GM21717 (cell line): ENCODE data around the gene OR2F1.

ENCODE experiments used
- ATAC-seq: cut with Tn5 transposase; IDR thresholded peaks from one replicate; pipeline ENCODE4 v1.9.1; 2021; ENCODE audit warnings: mild to moderate bottlenecking, moderate library complexity; ENCODE audit not compliant: unreplicated experiment

The OR2F1 gene

GRCh38 chr7:143953421-143953820 is 1.2 kb upstream of the OR2F1 start:
- no peak for ATAC-seq

- no peak for ATAC-seq
These were observed 509 bp upstream of the OR2F1 start for GRCh38 chr7:143954135-143954534.

- no peak for ATAC-seq
These were observed 4.1 kb downstream of the OR2F1 start for GRCh38 chr7:143958781-143959180.

- ATAC-seq: no peak
These were observed 6.4 kb downstream of the OR2F1 start for GRCh38 chr7:143960813-143961610.

DNA sequence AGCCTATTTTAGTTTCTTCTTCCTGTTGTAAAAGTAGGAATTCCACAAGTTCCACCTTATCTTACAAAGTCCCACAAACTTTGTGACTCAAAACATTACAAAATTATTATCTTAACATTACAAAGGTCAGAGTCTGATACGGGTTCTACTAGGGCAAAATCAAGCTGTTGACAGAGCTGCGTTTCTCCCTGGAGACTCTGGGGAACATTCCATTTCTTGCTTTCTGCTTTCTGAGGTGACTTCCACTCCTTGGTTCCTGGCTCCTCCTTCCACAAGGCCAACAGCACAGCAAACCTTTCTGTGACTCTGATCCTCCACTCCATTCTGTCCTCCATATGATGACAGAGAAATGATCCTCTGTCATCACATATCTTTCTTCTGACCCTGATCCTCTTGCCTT is 10.6 kb downstream of the OR2F1 start:
- no peak for ATAC-seq

GRCh38 chr7:143967398-143967797 is 12.8 kb downstream of the OR2F1 start:
- no peak for ATAC-seq

- ATAC-seq: no peak
These were observed 19.3 kb downstream of the OR2F1 start for GRCh38 chr7:143973870-143974416.

GRCh38 chr7:143974459-143974858 is 19.8 kb downstream of the OR2F1 start:
- no peak for ATAC-seq

- no peak for ATAC-seq
These were observed 21.0 kb downstream of the OR2F1 start for GRCh38 chr7:143975617-143976016.

DNA sequence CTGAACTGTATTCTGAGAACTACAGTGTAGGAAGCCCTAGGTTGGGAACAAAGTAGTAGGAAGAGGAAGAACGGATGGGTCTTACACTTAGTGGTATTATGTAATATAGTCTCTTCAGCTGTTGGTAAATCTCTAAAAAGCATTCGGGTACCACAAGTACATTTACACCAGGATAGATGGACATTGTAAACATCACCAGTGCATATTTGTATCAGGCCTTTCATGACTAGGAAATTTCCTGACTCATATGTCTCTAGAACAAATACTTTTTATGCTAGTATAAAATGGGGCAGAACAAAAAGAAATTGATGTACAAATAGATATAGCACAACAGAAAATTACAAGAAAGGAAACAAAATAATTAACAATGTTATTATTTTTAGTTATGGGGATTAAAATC is 23.9 kb downstream of the OR2F1 start:
- no peak for ATAC-seq

GRCh38 chr7:143979359-143979758 is 24.7 kb downstream of the OR2F1 start:
- ATAC-seq: no peak

DNA sequence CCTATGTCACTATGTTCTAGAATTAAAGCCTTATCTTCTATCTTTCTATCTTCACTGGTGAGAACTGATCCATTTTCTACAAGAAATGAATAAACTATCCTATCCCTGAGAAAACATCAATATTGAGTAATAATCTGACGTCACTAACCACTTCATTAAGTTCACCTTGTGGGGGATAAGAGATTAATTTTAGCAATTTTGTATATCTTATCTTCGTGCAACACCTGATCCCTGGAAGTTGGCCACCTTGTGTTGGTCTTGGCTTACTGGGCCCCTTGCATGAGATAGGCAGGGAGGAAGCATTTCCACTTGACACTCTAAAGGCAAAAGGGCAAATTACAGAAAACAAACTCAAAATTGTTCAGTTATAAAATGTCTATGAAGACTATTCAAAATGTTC is 25.4 kb downstream of the OR2F1 start:
- ATAC-seq: no peak

DNA sequence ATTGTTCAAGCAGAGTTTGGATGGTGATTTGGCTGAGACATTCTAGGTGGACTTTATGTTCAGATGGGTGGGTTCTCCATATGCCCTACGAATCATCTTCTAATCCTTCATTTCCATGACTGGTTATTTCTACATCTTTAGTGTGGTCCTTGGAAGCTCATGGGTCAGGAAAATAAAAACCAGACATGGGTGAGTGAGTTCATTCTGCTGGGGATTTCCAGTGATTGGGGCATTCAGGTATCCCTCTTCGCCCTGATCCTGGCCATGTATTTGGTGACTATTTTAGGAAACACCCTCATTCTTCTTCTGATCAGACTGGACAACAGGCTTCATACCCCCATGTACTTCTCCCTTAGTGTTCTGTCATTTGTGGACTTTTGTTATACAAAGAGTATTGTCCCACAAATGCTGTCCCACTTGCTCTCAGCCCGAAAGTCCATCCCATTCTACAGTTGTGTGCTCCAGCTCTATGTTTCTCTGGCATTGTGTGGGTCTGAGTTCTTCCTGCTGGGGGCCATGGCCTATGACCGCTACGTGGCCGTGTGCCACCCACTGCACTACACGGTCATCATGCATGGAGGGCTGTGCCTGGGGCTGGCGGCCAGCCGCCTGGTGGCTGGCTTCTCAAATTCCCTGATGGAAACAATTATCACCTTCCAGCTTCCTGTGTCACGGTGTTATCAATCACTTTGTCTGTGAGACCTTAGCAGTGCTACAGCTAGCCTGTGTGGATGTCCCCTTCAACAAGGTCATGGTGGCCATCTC is 26.3 kb downstream of the OR2F1 start:
- no peak for ATAC-seq

DNA sequence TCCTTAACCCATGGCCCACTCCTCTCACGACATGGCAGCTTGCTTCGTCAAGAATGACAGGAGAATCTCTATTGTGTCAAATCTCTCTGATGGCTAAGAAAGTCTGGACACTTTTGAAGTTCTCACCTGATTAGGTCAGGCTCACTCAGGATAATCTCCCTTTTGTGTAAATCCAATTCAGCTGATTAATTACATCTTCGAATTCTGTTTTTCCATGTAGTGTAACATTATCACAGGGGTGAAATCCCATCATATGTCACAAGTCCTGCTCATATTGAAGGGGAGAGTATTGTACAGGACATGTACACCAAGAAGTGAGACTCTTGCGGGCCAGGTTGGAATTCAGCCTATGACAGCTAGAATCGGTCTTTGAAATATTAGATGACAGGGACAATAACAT is 29.3 kb downstream of the OR2F1 start:
- ATAC-seq: no peak

- peak; percentile 62 for ATAC-seq
These were observed 32.9 kb downstream of the OR2F1 start for GRCh38 chr7:143987513-143987912.

GRCh38 chr7:143988976-143989745 is 34.5 kb downstream of the OR2F1 start:
- no peak for ATAC-seq

GRCh38 chr7:143992670-143993069 is 38.0 kb downstream of the OR2F1 start:
- no peak for ATAC-seq

GRCh38 chr7:143993924-143994323 is 39.3 kb downstream of the OR2F1 start:
- ATAC-seq: no peak

- ATAC-seq: no peak
These were observed 45.4 kb downstream of the OR2F1 start, which contains the start of gene OR6B1 for GRCh38 chr7:144000020-144000419. Gene OR6B1 (plus strand): TSS chr7:144000320. CDS start chr7:144003997, 3,677 bp downstream.

DNA sequence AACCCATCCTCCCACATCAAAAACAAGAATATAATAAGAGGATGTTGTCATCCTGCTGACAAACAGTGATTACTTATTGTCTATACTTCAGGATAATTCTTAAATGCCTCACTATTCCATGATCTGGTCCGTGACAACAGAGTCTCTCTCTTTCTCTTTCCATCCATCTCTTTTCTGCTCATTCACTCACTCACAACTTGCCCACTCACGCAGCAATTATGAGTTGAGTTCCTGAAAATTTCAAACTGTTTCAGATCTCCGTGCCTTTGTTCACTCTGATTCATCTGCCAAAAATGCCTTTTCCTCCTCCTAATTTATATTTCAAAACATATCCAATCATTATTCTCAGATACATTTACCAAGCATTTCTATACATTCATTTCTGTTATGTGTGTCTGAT is 46.9 kb downstream of the OR2F1 start:
- ATAC-seq: no peak

GRCh38 chr7:144004703-144005102 is 50.1 kb downstream of the OR2F1 start:
- ATAC-seq: no peak
